ENCODE measurements around the gene SAT1. TPM values are rescaled to one million over a fixed set of nuclear protein-coding genes. Genes with fewer than 3 reads are reported as not detected.
A peak's percentile ranks its signal among the peaks of the same experiment; 100 is the strongest.

SAT1 gene
- total RNA-seq, 1 donor from 2014 or later: 108 TPM

GRCh38 chrX:23752740-23753415 lies 30.1 kb upstream of the SAT1 start:
- H3K4me1 Mint-ChIP-seq: peaks cover 3% of the 10 kb centered on the region
- TF ChIP-seq CTCF (conservative IDR thresholded peaks at IDR 0.05): no peak
- H3K27me3 Mint-ChIP-seq (ENCODE audit: low read depth): no peaks in the 10 kb centered on the region
- H3K27ac Mint-ChIP-seq (ENCODE audit: unreplicated experiment): no peak overlapping the region
- no peak overlapping the region for H3K4me3 Mint-ChIP-seq
- DNase-seq (ENCODE audit: low read depth, low spot score): no peak
- H3K36me3 Mint-ChIP-seq (ENCODE audit: low read depth): no peaks in the 10 kb centered on the region
- H3K9me3 Mint-ChIP-seq: no peaks in the 10 kb centered on the region

- Mint-ChIP-seq H3K4me3 (no peak overlapping the region), H3K36me3 (ENCODE audit: low read depth) (no peaks in the 10 kb centered on the region), H3K27ac (ENCODE audit: unreplicated experiment) (no peak overlapping the region), H3K9me3 (no peaks in the 10 kb centered on the region), H3K27me3 (ENCODE audit: low read depth) (no peaks in the 10 kb centered on the region), H3K4me1 (peaks cover 3% of the 10 kb centered on the region)
- no peak for DNase-seq (ENCODE audit: low read depth, low spot score)
- no peak for TF ChIP-seq CTCF (conservative IDR thresholded peaks at IDR 0.05)
Observed at GRCh38 chrX:23754664-23755063, 28.3 kb upstream of the SAT1 start.

- Mint-ChIP-seq H3K27me3 (ENCODE audit: low read depth) (no peaks in the 10 kb centered on the region), H3K36me3 (ENCODE audit: low read depth) (no peaks in the 10 kb centered on the region), H3K4me1 (peaks cover 3% of the 10 kb centered on the region), H3K27ac (ENCODE audit: unreplicated experiment) (no peak overlapping the region), H3K9me3 (no peaks in the 10 kb centered on the region), H3K4me3 (no peak overlapping the region)
- DNase-seq (ENCODE audit: low read depth, low spot score): peak; percentile 76
- peak; percentile 80 for TF ChIP-seq CTCF (conservative IDR thresholded peaks at IDR 0.05)
Observed at GRCh38 chrX:23756165-23756564, 26.8 kb upstream of the SAT1 start.

GRCh38 chrX:23759821-23760220 lies 23.2 kb upstream of the SAT1 start:
- no peaks in the 10 kb centered on the region for H3K27me3 Mint-ChIP-seq (ENCODE audit: low read depth)
- H3K9me3 Mint-ChIP-seq: no peaks in the 10 kb centered on the region
- no peak overlapping the region for H3K27ac Mint-ChIP-seq (ENCODE audit: unreplicated experiment)
- peaks cover 12% of the 10 kb centered on the region for H3K4me1 Mint-ChIP-seq
- DNase-seq (ENCODE audit: low read depth, low spot score): no peak
- TF ChIP-seq CTCF (conservative IDR thresholded peaks at IDR 0.05): no peak
- H3K4me3 Mint-ChIP-seq: no peak overlapping the region
- no peaks in the 10 kb centered on the region for H3K36me3 Mint-ChIP-seq (ENCODE audit: low read depth)

GRCh38 chrX:23764188-23764984 lies 18.6 kb upstream of the SAT1 start:
- H3K9me3 Mint-ChIP-seq: no peaks in the 10 kb centered on the region
- H3K4me3 Mint-ChIP-seq: no peak overlapping the region

More at GRCh38 chrX:23764188-23764984, 18.6 kb upstream of the SAT1 start:
- no peak for TF ChIP-seq CTCF (conservative IDR thresholded peaks at IDR 0.05)
- H3K4me1 Mint-ChIP-seq: peaks cover 9% of the 10 kb centered on the region
- DNase-seq (ENCODE audit: low read depth, low spot score): no peak
- H3K27me3 Mint-ChIP-seq (ENCODE audit: low read depth): no peaks in the 10 kb centered on the region
- no peak overlapping the region for H3K27ac Mint-ChIP-seq (ENCODE audit: unreplicated experiment)
- no peaks in the 10 kb centered on the region for H3K36me3 Mint-ChIP-seq (ENCODE audit: low read depth)

All from neural crest cell (in vitro differentiated cells).